ENCODE data around the gene IL27RA.

DNA sequence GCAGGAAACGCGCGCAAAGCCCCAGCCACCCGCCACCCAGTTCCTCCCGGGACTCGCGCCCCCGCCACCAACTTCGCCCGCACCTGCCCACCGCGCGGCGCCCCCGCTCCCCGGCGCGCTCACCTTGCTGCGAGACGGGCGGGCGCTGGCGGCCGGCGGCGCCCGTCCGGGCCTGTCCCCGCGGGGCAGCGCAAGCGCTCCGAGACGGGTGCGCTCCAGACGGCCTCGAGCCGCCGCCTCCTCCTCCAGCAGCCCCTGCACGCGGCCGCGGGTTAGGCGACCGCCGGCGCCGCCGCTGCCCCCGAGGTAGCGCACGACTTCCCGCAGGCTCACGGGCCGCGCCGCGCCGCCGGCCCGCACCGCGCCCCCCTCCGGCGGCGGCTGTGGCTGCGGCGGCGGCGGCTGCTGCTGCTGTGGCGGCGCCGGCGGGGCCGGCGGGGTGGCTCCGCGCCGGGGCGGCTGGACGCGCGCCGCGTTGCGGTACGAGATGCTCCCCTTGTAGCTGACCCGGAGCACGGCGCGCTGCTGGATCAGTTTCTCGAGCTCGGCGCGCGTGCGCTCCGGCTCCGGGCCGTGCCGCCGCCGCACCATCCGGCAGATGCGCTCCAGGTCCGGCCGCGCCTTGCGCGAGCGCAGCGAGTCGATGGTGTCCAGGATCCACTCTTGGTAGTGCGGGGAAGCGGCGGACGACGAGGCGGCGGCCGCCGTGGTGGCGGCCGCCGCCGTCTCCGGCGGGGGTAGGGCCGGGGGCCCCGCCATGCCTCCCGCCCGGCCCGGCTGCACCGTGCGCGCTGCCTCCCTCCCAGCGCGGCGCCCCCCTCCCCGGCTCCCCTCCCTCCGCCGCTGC lies 58.3 kb downstream of the IL27RA start:
- no peak for TF ChIP-seq POLR2A (IDR thresholded peaks at IDR 0.05; ENCODE audit: extremely low read depth, insufficient read length)
- TF ChIP-seq, protein P1, sequence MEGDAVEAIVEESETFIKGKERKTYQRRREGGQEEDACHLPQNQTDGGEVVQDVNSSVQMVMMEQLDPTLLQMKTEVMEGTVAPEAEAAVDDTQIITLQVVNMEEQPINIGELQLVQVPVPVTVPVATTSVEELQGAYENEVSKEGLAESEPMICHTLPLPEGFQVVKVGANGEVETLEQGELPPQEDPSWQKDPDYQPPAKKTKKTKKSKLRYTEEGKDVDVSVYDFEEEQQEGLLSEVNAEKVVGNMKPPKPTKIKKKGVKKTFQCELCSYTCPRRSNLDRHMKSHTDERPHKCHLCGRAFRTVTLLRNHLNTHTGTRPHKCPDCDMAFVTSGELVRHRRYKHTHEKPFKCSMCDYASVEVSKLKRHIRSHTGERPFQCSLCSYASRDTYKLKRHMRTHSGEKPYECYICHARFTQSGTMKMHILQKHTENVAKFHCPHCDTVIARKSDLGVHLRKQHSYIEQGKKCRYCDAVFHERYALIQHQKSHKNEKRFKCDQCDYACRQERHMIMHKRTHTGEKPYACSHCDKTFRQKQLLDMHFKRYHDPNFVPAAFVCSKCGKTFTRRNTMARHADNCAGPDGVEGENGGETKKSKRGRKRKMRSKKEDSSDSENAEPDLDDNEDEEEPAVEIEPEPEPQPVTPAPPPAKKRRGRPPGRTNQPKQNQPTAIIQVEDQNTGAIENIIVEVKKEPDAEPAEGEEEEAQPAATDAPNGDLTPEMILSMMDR (IDR thresholded peaks at IDR 0.05; ENCODE audit: low read depth, low read length): no peak
